Transverse colon (tissue), 4 donors: ENCODE measurements around the gene LARP4B. TPM values are rescaled to one million over a fixed set of nuclear protein-coding genes. Genes with fewer than 3 reads are reported as not detected.

ENCODE experiments used
- DNase-seq: peaks from one replicate; pipeline ENCODE4 v3.0.0-alpha.2; 2019
- H3K27ac ChIP-seq, 4 donors: fragments of 200-600 bp; sonication (generic); 2 replicates each; pipeline ENCODE4 v1.5.1; 2016 to 2018; ENCODE audit warnings: inconsistent platforms in 4 of 4
- H3K27me3 ChIP-seq: fragments of 200-600 bp; sonication (generic); 2 replicates; pipeline ENCODE4 v1.5.1; 2017; ENCODE audit warnings: inconsistent platforms
- H3K36me3 ChIP-seq, 4 donors: fragments of 200-600 bp; sonication (generic); 2 replicates each; pipeline ENCODE4 v1.5.1; 2017 to 2019; ENCODE audit warnings: inconsistent platforms in 4 of 4
- H3K4me1 ChIP-seq, 4 donors: fragments of 200-600 bp; sonication (generic); 2 replicates each; pipeline ENCODE4 v1.5.1; 2017 to 2020; ENCODE audit warnings: inconsistent platforms in 4 of 4
- H3K4me3 ChIP-seq, 4 donors: fragments of 200-600 bp; sonication (generic); 1 replicate in 1 of 4; 2 replicates in 3 of 4; pipeline versions ENCODE4 v1.5.1 to v1.6.1; 2017 to 2019; ENCODE audit warnings: inconsistent platforms in 4 of 4
- H3K9me3 ChIP-seq, 2 donors: fragments of 200-600 bp; sonication (generic); 2 replicates each; pipeline ENCODE4 v1.5.1; 2017 to 2019; ENCODE audit warnings: inconsistent platforms in 2 of 2
- EP300 ChIP-seq: sonication (generic); formaldehyde crosslinking; IDR thresholded peaks from one replicate; pipeline ENCODE4 v1.6.1; 2017; ENCODE audit warnings: antibody characterized with exemption, low read depth
- POLR2A ChIP-seq: fragments of 450-650 bp; IDR thresholded peaks from one replicate; pipeline ENCODE4 v1.6.1; 2016; ENCODE audit warnings: antibody characterized with exemption, mild to moderate bottlenecking, moderate library complexity
- POLR2AphosphoS5 ChIP-seq, 3 donors: sonication (generic); formaldehyde crosslinking; IDR thresholded peaks; one replicate each; pipeline ENCODE4 v1.6.1; 2016; ENCODE audit warnings: antibody characterized with exemption in 3 of 3
- WGBS, 2 donors: methylation state at CpG; one replicate each; pipeline ENCODE4 v1.1.5; 2018; ENCODE audit warnings: low coverage in 1 of 2; 5-methylcytosine and 5-hydroxymethylcytosine counted together
- in situ Hi-C, 4 donors: fragments of 200-750 bp; cut with MboI; loops; one replicate each; pipeline versions ENCODE4 v1.15.0 to v1.15.1; 2017; ENCODE audit warnings: low sequenced_read_pairs in 3 of 4, low pct_ligation_motif_present in 1 of 4, low pct_unique_long_range_greater_than_20kb in 1 of 4
- intact Hi-C: fragments of 100-400 bp; cut with DNase I; formaldehyde crosslinking; loops from one replicate; pipeline ENCODE4 v1.15.1; 2023; ENCODE audit warnings: low total_unique reads
- total RNA-seq, 4 donors: library from RNA; depleted of rRNA; stranded (reverse); fragments of >200 nt; gene quantifications; one replicate each; pipeline ENCODE4 v1.1.0, GENCODE V29; 2016
- TF ChIP-seq, protein P1 (sequence below), 5 experiments: fragments of 200-600 bp in 3 of 5; fragments of 450-650 bp in 2 of 5; sonication (generic) in 3 of 5; IDR thresholded peaks; 1 replicate in 2 of 5; 2 replicates in 3 of 5; pipeline ENCODE4 v1.5.1; 2016 to 2017; ENCODE audit warnings: antibody characterized with exemption in 5 of 5, inconsistent platforms in 3 of 5, mild to moderate bottlenecking in 2 of 5, moderate library complexity in 1 of 5

LARP4B gene
- total RNA-seq, 4 donors from 2014 or later, result 89.2 to 148 (median 96.4) TPM

DNA sequence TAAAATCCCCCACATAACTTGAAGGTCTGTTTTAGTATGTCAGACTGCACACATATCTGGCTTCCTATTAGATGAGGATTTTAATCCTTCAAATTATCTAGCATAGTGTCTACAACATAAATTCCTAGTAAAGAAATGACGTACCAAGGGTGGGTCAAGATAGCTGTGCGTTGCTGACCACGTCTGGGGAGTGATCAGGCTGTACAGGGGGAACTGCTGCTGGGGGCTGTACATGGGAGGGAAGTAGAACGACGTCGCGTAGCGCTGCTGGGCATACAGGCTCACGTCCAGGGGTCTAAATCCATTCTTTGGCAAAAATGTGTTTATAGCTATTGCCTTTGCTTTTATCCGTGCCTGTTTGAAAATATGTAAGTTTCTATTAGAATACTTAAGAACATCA, 102.3 kb downstream of the LARP4B start:
- no peak overlapping the region for H3K27ac ChIP-seq
- TF ChIP-seq POLR2A (no peak), POLR2AphosphoS5 (IDR thresholded peaks at IDR 0.05) (no peak), EP300 (no peak)
- TF ChIP-seq, protein P1, sequence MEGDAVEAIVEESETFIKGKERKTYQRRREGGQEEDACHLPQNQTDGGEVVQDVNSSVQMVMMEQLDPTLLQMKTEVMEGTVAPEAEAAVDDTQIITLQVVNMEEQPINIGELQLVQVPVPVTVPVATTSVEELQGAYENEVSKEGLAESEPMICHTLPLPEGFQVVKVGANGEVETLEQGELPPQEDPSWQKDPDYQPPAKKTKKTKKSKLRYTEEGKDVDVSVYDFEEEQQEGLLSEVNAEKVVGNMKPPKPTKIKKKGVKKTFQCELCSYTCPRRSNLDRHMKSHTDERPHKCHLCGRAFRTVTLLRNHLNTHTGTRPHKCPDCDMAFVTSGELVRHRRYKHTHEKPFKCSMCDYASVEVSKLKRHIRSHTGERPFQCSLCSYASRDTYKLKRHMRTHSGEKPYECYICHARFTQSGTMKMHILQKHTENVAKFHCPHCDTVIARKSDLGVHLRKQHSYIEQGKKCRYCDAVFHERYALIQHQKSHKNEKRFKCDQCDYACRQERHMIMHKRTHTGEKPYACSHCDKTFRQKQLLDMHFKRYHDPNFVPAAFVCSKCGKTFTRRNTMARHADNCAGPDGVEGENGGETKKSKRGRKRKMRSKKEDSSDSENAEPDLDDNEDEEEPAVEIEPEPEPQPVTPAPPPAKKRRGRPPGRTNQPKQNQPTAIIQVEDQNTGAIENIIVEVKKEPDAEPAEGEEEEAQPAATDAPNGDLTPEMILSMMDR (IDR thresholded peaks at IDR 0.05), result no peak
- DNase-seq, result no peak
- WGBS, 2 donors, result 95% methylated on average over 10 of the region's 10 CpGs
- in situ Hi-C loops, result loop anchor here in 1 of 4 donors (25.0 kb wide), 1 partner anchor 158 kb away; the partner anchor contains the start of gene GTPBP4
- no peaks in the 10 kb centered on the region for H3K4me1 ChIP-seq
- peaks cover 0 to 58% (median 23%) of the 10 kb centered on the region in 4 donors for H3K36me3 ChIP-seq
- no peaks in the 10 kb centered on the region for H3K27me3 ChIP-seq
- H3K4me3 ChIP-seq, result no peak overlapping the region
- H3K9me3 ChIP-seq, result no peaks in the 10 kb centered on the region
- intact Hi-C loops, result no loop called here

DNA sequence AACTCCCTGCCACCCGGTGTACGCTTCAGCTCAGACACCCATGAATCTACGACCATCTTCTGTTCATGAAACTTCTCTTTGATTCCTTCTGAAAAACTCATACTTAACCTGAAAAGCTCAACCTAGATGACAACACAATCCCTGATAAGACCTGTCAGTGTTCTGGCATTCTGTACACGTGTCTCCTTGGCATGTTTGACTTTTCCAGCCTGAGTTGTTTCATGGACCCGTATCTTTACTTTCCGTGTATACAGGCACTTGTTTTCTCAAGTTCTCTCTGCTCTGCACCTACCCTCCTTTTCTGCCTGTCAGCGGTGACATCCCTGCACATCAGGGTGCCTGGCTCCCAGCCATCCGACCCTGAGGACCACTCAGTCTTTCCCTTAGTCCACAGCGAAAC, 103.3 kb downstream of the LARP4B start:
- 90 to 93% methylated on average over 6 to 9 of the region's 9 CpGs for WGBS, 2 donors
- peaks cover 0 to 58% (median 23%) of the 10 kb centered on the region in 4 donors for H3K36me3 ChIP-seq
- in situ Hi-C loops (loop anchor here in 1 of 4 donors (25.0 kb wide), 1 partner anchor 159 kb away; the partner anchor contains the start of gene GTPBP4), intact Hi-C loops (no loop called here)
- no peak for TF ChIP-seq POLR2A
- TF ChIP-seq, protein P1 (IDR thresholded peaks at IDR 0.05), result no peak
- TF ChIP-seq POLR2AphosphoS5 (IDR thresholded peaks at IDR 0.05), result no peak
- no peak for TF ChIP-seq EP300
- no peaks in the 10 kb centered on the region for H3K4me1 ChIP-seq
- H3K9me3 ChIP-seq, result no peaks in the 10 kb centered on the region
- no peak overlapping the region for H3K27ac ChIP-seq
- no peak for DNase-seq
- no peak overlapping the region for H3K4me3 ChIP-seq
- H3K27me3 ChIP-seq, result no peaks in the 10 kb centered on the region

DNA sequence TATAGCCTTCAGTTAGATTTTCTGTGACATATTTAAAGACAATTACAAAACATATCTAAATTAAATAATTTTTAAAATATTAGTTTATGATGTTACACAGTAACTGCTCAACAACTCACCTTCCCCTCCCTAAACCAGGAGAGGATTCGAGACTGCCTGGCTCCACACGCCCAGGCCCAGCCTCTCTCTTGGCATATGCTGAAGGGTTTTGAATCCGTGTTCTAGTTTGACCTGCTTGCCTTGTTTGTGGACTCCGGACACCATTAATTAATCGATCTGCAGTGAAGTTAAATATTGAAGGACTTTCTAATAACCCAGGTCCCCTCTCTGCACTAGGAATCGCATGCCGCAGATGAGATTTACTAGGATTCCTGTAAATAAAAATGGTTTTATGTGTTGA, 106.6 kb downstream of the LARP4B start:
- Histone ChIP-seq H3K36me3 (peaks cover 0 to 72% (median 25%) of the 10 kb centered on the region in 4 donors), H3K27ac (no peak overlapping the region), H3K4me1 (no peaks in the 10 kb centered on the region), H3K27me3 (no peaks in the 10 kb centered on the region), H3K4me3 (no peak overlapping the region), H3K9me3 (no peaks in the 10 kb centered on the region)
- intact Hi-C loops (no loop called here), in situ Hi-C loops (loop anchor here in 1 of 4 donors (25.0 kb wide), 1 partner anchor 162 kb away; the partner anchor contains the start of gene GTPBP4)
- no peak for DNase-seq
- no peak for TF ChIP-seq POLR2AphosphoS5 (IDR thresholded peaks at IDR 0.05)
- TF ChIP-seq EP300, result no peak
- TF ChIP-seq, protein P1 (IDR thresholded peaks at IDR 0.05), result no peak
- TF ChIP-seq POLR2A, result no peak
- WGBS, 2 donors, result 90 to 97% methylated on average over 5 to 7 of the region's 7 CpGs

DNA sequence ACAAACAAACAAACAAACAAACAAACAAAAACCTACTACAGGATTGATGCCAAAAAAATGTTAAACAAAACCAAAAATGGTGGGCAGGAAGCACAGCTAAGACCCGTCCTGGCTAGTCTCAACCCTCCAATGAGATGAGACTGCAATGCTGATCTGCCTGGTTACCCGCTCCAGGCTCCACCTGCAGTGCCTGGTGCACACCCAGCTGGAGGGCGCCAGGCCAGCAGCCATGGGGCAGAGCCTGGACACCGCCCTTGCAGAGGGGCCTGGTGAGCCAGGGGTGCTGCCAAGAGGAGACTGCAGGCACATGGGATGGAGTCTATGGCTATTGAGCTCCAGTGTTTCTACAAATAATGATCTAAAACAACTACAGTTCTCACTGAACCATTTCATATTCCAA, 107.0 kb downstream of the LARP4B start:
- Histone ChIP-seq H3K4me1 (no peaks in the 10 kb centered on the region), H3K36me3 (peaks cover 0 to 70% (median 24%) of the 10 kb centered on the region in 4 donors), H3K9me3 (no peaks in the 10 kb centered on the region), H3K4me3 (no peak overlapping the region), H3K27me3 (no peaks in the 10 kb centered on the region), H3K27ac (no peak overlapping the region)
- 91 to 100% methylated on average over 2 to 4 of the region's 4 CpGs for WGBS, 2 donors
- in situ Hi-C loops, result no loop called here
- no peak for DNase-seq
- intact Hi-C loops, result no loop called here
- TF ChIP-seq EP300, result no peak
- TF ChIP-seq POLR2A, result no peak
- no peak for TF ChIP-seq POLR2AphosphoS5 (IDR thresholded peaks at IDR 0.05)
- TF ChIP-seq, protein P1 (IDR thresholded peaks at IDR 0.05), result no peak
